IPS DF 6.9 (cell line): Measurements from ENCODE around the gene ZNF213.
"Not testable (repeated sequence)": the region's sequence is repeated elsewhere in the genome, so short reads cannot be mapped to it uniquely, and the experiment has no call there.

Experiments used
- DNase-seq: peaks from one replicate; pipeline ENCODE4 v3.0.0-alpha.2; 2013; ENCODE audit warnings: low read depth, low spot score
- H3K27ac ChIP-seq: one replicate; pipeline ENCODE4 v1.5.1; 2013; ENCODE audit warnings: low read length, control low read depth
- H3K27me3 ChIP-seq: 2 replicates; pipeline ENCODE4 v1.6.1; 2013; ENCODE audit warnings: mild to moderate bottlenecking, low read length; ENCODE audit not compliant: control insufficient read depth, insufficient read depth
- H3K36me3 ChIP-seq: 2 replicates; pipeline ENCODE4 v1.6.1; 2013; ENCODE audit warnings: low read length; ENCODE audit not compliant: control insufficient read depth, insufficient read depth
- H3K4me1 ChIP-seq: 2 replicates; pipeline ENCODE4 v1.6.1; 2013; ENCODE audit warnings: low read length; ENCODE audit not compliant: control insufficient read depth, insufficient read depth
- H3K4me3 ChIP-seq: 2 replicates; pipeline ENCODE4 v1.5.1; 2013; ENCODE audit warnings: mild to moderate bottlenecking, low read length
- H3K9me3 ChIP-seq: 2 replicates; pipeline ENCODE4 v1.6.1; 2013; ENCODE audit warnings: low read length, inconsistent platforms; ENCODE audit not compliant: control insufficient read depth, insufficient read depth
- WGBS: extraction: QIAGEN DNeasy Blood & Tissue Kit; methylation state at CpG from one replicate; pipeline ENCODE4 v1.1.7; 2013; ENCODE audit warnings: mixed read lengths, missing lambda C conversion rate; ENCODE audit not compliant: insufficient read length, insufficient coverage; 5-methylcytosine and 5-hydroxymethylcytosine counted together

Gene ZNF213

DNA sequence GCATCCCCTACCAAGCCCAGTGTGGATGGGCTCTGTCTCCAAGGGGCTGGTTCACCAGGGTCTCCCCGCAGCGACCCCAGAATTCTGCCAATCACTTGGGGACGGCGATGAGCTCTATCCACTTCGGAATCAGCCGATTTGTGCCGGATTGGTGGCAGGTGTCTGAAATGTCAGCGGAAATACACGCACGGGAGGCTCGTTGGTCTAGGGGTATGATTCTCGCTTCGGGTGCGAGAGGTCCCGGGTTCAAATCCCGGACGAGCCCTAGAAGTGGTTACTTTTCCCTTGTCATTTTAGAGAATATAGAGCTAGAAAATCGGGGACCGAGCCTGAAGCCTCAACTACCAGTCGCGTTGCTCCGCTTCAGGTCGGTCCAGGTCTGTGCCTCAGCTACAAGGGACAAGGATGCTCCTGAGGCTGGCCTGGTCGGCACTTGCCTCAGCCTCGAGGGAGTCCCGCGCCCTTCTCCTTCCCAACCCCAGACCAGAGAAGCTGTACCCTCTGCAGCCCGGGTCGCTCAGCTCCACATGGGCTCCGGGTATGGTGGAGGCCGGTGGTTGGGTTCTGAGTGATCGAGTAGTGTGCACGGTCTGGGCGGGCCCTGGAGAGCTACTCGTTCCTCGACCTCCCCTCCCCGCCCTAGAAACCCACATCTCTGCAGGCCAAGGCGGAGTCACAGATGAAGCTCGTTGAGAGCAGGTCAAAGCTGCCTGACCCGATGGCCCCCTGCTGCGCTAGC lies 37.2 kb downstream of the ZNF213 start:
- no peaks in the 10 kb centered on the region for H3K27me3 ChIP-seq

DNA sequence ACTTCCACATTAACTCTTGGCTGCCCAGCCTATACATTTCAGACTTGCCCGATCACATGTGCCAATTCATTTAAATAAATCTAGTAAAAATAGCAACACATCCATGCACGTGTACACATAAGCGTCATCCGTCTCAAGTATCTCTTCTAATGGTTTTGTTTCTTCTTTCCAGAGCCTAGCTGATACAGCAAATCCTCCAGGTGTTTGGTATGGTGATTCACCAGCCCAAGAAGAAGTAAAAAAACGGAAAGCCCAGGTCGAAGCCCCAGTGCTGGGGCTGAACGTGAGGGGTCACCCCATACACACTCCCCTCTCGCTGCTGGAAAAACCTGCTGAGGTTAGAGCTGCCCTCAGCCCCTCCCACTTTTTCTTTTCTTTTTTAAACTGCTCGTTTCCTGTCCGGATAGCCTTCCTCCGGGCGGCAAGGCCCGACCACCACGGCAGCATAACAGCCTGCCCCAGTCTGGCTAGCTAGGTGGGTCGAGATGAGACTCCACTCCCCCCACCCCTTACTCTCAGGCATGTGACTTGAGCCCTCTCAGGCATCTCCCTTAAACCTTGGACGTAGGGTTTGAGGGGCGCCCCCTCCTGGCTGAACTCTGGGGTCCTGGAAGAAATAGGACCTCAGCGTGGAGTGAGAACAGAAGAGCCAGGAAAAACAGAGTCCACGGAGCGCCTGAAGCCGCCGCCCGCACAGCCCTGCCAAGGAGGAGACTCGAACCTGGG lies 39.2 kb downstream of the ZNF213 start:
- no peak overlapping the region for H3K27ac ChIP-seq

More for the DNA sequence above, 37.2 kb downstream of the ZNF213 start:
- no peak overlapping the region for H3K27ac ChIP-seq
- H3K4me3 ChIP-seq = peak overlapping the region; percentile 39; the same call in 1 of the 2 replicates
- no peaks in the 10 kb centered on the region for H3K4me1 ChIP-seq
- H3K9me3 ChIP-seq = no peaks in the 10 kb centered on the region
- H3K36me3 ChIP-seq = no peaks in the 10 kb centered on the region
- DNase-seq = no peak
- WGBS = no CpG with 5 or more reads among the region's 41 CpGs

DNA sequence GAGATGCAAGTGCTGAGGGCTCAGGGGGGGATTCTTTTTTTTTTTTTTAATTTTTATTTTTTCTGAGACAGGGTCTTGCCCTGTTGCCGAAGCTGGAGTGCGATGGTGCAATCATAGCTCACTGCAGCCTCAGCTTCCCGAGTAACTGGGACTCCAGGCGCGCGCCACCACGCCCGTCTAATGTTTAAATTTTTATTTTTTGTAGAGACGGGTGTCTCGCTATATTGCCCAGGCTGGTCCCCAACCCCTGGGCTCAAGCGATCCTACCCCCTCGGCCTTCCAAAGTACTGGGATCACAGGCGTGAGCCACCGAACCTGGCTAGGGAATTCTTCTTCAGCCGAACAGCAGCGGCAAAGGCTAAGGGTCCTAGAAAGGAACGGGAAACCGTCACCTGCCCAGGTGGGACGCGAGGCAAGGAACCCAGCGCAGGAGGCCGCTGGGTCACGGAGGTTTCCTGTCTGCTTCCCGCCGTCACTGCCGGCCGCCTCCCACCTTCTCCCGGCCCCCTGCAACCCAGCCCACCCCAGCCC lies 39.9 kb downstream of the ZNF213 start:
- Histone ChIP-seq H3K4me3 (peak overlapping the region; percentile 49; the same call in 1 of the 2 replicates), H3K4me1 (no peaks in the 10 kb centered on the region), H3K27ac (no peak overlapping the region), H3K27me3 (no peaks in the 10 kb centered on the region), H3K36me3 (no peaks in the 10 kb centered on the region), H3K9me3 (no peaks in the 10 kb centered on the region)
- no CpG with 5 or more reads among the region's 28 CpGs for WGBS
- no peak for DNase-seq

More for the DNA sequence above, 39.2 kb downstream of the ZNF213 start:
- H3K27me3 ChIP-seq = no peaks in the 10 kb centered on the region
- WGBS = no CpG with 5 or more reads among the region's 24 CpGs
- H3K9me3 ChIP-seq = no peaks in the 10 kb centered on the region
- H3K4me3 ChIP-seq = peak overlapping the region; percentile 35; the same call in 1 of the 2 replicates
- no peak for DNase-seq
- no peaks in the 10 kb centered on the region for H3K4me1 ChIP-seq
- no peaks in the 10 kb centered on the region for H3K36me3 ChIP-seq

DNA sequence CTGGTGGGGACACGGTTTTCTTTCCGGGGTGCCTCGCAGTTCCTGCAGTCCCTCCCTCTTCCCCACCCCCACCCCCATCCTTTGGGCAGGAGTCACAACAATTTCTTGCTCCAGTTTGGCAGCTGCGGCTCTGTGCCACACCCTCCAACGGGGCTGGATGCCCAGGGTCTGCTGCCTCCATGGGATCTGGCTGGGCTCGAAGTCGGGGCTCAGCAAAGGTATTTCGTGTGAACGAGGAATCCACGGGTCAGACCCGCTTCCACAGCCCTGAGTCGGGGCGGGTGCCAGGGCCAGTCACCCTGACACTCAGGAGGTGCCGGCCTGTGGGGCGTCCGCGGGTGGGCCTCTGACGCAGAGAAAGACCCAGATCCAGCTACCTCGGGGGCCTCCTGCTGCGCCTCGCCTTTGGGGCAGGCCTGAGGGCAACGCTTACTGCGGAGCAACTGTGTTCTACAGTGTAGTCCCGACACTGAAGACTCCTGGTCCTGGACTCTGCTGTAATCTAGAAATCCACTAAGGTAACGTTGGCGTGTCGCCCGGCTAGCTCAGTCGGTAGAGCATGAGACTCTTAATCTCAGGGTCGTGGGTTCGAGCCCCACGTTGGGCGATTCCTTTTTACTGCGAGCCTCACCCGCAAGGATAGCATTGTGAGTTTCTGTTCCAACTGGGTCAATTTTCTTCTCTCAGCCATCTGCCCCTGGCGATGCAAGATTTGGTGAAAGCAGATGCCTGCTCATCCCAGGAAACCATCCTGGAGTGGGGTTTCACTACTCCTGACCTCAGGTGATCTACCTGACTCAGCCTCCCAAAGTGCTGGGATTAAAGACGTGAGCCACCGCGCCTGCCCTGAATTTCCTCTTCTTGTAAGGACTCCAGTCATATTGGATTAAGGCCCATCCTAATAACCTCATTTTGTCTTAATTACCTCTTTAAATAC lies 40.6 kb downstream of the ZNF213 start:
- Histone ChIP-seq H3K27me3 (no peaks in the 10 kb centered on the region), H3K27ac (no peak overlapping the region), H3K36me3 (no peaks in the 10 kb centered on the region), H3K4me1 (no peaks in the 10 kb centered on the region), H3K9me3 (no peaks in the 10 kb centered on the region), H3K4me3 (peak overlapping the region; percentile 49; the same call in 1 of the 2 replicates)
- no peak for DNase-seq
- WGBS = no CpG with 5 or more reads among the region's 39 CpGs

DNA sequence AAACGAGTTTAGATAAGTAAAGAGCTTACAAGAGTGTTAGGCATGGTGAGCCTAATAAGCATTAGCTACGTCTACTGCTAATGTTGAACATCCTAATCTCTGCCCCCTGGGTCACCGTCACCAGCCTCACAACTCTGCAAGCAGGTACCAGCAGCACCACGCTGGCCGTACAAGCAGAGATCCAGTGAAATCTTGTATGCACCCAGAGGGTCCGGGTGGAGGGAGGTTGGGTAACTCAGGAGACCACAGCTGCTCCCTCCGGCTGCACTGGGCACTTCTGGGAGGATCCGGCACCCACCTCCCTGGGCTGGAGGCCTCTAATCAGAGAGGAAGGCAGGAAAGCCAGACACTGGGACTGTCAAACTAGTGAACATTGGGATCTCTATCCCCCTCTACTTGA lies 44.8 kb downstream of the ZNF213 start:
- Histone ChIP-seq H3K4me3 (no peak overlapping the region), H3K9me3 (no peaks in the 10 kb centered on the region), H3K27ac (no peak overlapping the region), H3K4me1 (no peaks in the 10 kb centered on the region), H3K36me3 (no peaks in the 10 kb centered on the region), H3K27me3 (no peaks in the 10 kb centered on the region)
- no peak for DNase-seq
- 100% methylated on average over 1 of the region's 8 CpGs for WGBS

DNA sequence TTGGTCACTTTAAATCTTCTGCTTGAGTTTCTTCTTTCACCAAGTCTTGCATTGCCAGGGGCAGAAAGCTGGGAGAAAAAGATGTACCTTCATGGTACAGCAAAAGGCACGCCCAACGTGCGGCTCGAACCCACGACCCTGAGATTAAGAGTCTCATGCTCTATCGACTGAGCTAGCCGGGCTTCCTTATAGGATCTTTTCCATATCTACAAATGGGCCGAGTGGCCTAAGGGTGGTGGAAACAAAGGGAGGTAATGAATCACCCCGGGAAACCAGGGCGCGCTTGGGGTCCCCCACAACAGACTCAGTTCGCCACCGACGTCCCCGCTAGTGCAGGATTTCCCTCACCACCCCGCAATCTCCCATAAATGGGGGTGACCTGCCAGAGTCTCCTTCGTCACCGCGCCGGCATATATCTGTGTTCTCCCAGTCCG lies 45.6 kb downstream of the ZNF213 start:
- Histone ChIP-seq H3K27me3 (no peaks in the 10 kb centered on the region), H3K36me3 (no peaks in the 10 kb centered on the region), H3K4me3 (peak overlapping the region; percentile 53; the same call in 1 of the 2 replicates), H3K9me3 (no peaks in the 10 kb centered on the region), H3K27ac (no peak overlapping the region), H3K4me1 (no peaks in the 10 kb centered on the region)
- no peak for DNase-seq
- no CpG with 5 or more reads among the region's 21 CpGs for WGBS

DNA sequence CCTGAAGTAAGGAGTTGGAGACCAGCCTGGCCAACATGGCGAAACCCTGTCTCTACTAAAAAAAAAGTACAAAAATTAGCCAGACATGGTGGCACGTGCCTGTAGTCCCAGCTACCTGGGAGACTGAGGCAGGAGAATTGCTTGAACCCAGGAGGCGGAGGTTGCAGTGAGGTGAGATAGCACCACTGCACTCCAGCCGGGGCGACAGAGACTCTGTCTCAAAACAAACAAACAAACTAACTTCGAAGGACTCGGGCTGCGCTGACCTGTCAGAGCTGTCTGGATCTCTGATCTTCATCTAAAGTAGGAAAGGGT lies 47.4 kb downstream of the ZNF213 start:
- H3K4me1 ChIP-seq, H3K36me3 ChIP-seq, H3K4me3 ChIP-seq, H3K27ac ChIP-seq, H3K9me3 ChIP-seq, DNase-seq, H3K27me3 ChIP-seq: not testable (repeated sequence)
- WGBS = no CpG with 5 or more reads among the region's 8 CpGs

DNA sequence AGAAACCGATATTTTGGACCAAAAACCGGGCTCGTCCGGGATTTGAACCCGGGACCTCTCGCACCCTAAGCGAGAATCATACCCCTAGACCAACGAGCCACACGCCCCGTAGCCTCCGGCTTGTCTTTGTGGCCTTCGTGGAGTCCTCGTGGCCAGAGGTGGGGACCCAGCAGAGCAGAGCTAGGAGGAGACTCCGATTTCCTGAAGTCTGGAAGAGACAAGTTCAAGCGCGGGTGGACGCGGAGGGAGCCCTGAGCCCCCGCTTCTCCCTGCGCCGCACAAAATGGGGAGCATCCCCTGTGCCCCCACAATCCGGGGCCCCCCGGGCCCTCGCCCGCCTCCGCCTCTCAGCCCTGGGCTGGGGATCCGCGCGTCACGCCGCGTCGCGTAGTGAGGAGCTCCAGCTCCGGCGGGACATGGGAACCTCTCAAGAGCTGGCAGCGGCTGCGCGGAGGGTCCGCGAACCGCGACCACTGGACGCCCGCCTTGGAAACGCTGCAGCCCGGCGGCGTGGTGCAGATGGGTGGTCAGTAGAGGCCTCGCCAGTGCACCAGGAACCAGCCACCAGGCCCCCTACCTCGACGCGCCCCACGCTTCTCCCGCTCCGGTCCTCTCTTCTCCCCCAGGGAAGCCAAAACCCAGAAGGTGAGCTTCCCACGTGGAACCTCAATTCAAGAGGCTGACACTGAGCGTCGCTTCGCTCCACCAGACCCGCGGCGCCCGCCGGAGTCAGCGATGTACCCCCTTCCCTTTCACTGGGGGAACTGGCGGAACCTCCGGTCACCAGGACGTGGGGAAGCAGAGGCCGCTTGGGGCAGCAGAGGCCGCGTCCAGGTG lies 48.0 kb downstream of the ZNF213 start:
- DNase-seq = no peak
- H3K4me3 ChIP-seq = peak overlapping the region; percentile 85
- no peak overlapping the region for H3K27ac ChIP-seq
- no peaks in the 10 kb centered on the region for H3K9me3 ChIP-seq
- H3K36me3 ChIP-seq = no peaks in the 10 kb centered on the region
- no peaks in the 10 kb centered on the region for H3K4me1 ChIP-seq
- WGBS = no CpG with 5 or more reads among the region's 72 CpGs
- H3K27me3 ChIP-seq = no peaks in the 10 kb centered on the region

DNA sequence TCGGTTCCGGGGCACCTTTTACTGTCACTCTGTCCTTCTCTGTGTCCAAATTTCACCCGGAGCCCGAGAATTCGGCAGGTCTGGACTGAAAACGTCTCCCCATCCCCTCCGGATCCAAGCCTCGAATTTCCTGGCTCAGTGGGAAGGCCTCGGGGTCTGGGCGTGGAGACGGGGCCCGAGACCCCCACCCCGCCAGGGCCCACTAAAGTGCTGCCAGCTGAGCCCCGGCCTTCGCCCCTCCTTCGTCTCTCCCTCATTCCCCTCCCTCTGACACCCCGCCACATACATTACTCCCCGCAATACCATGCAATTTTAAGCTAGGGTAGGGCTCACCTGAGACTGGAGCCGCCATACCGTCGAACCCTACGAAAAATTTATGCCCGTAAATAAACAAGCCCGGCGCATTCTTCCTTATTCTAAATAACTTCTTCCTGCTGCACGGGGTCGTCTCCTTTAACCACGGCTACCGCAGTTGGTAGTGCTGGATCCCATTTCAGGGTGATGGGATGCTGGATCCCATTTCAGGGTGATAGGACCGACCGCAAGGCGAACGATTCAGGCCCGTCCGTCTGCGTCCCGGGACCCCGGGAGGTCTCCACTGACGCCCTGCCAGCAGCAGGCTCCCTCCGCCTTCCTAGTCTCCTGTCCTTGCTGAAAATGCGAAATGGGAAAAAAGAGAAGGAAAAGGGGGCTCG lies 48.8 kb downstream of the ZNF213 start:
- WGBS = no CpG with 5 or more reads among the region's 42 CpGs
- peak overlapping the region; percentile 85 for H3K4me3 ChIP-seq
- no peaks in the 10 kb centered on the region for H3K4me1 ChIP-seq
- H3K27ac ChIP-seq = no peak overlapping the region
- H3K36me3 ChIP-seq = no peaks in the 10 kb centered on the region
- H3K9me3 ChIP-seq = no peaks in the 10 kb centered on the region
- no peak for DNase-seq
- no peaks in the 10 kb centered on the region for H3K27me3 ChIP-seq
